AG08395 (cell line): ENCODE data around the gene AMPH.
"Not testable (repeated sequence)": the region's sequence is repeated elsewhere in the genome, so short reads cannot be mapped to it uniquely, and the experiment has no call there.

Source experiments
- DNase-seq: peaks from one replicate; pipeline ENCODE4 v3.0.0; 2012; ENCODE audit warnings: mixed read lengths, low spot score

The AMPH gene

DNA sequence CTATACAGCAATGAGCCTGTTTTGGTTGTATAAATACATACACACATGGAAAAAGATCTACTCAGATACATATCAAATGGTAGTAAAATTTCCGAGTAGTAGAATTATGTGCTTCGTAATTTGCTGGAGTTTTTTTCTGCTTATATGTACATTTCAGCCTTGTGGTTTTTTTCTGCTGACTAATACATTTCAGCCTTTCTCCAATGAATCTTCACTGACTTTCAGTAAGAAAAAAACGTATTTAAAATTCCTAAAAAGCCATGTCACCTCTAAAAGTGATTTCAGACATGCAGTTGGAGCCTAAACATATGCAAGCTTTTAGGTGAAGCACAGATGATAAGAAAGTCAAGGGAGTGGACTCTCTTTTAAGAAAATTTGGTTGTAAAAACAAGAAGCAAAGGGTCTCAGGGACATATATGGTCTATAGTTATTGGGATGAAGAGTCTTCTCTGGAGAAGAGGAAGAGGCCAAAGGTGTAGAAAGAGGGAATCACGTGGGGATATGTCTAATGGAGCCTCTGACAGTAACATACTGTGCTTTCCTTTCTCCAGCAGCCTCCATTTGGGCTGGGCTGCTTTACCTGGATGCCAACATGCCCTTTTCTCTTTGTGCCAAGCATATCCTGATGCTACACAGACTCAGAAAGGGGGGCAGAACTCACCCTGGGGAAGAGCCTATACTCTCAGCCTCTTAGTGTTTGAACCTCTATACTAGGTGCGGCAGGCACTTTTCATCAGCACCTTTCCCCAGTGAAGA, 2.4 kb downstream of the AMPH start:
- DNase-seq, result peak; percentile 35

DNA sequence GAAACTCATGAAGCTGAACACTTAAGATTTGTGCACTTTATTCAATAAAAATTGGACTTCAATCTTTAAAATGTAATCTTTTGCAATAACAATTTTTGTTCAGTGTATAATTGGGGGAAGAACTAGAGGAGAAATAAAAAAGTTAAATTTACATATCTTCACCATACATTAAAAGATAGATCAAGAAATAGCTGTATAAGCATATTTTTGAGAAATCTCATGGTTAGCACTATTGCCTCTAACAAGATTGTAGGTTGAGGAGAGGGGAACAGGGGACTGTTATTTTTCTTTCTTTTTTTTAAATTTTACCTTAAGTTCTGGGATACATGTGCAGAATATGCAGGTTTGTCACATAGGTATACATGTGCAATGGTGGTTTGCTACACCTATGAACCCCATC, 5.3 kb downstream of the AMPH start:
- DNase-seq, result no peak

DNA sequence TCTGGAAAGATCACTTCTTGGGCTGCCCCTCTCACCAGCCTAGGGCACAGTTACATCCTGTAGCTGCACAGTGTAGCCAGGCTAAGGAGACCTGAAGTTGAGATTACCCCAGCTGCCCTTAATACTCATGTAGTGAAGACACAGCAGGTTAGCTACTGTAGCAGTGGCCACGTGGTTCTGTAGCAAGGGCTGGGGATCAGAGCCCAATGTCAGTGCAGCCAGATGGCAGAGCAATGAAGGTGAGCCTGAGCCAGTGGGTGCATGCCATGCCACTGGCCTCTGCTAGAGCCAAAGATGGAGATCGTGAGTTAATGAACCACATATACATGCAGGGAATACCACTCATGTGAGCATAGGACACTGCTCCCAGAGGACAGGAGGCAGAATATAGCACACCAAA, 15.5 kb downstream of the AMPH start:
- DNase-seq, result no peak

DNA sequence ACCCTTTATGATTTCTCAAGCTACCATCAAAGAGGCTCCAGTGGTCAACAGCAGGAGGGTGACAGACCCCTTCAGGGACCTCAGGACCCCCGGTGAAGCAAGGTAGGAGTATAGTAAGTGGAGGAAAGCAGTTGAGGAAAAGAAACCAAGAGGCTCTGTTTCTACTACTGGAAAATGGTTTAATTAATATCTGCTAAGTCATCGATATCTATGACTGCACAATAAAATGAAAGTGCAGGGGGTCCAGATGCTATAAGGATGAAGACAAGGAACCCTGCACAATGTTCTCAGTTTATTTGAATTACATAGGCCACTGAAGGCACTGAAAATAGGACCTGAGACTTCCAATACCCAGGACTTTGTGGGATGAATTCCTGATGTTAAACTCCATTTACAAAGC, 23.7 kb downstream of the AMPH start:
- DNase-seq, result no peak

DNA sequence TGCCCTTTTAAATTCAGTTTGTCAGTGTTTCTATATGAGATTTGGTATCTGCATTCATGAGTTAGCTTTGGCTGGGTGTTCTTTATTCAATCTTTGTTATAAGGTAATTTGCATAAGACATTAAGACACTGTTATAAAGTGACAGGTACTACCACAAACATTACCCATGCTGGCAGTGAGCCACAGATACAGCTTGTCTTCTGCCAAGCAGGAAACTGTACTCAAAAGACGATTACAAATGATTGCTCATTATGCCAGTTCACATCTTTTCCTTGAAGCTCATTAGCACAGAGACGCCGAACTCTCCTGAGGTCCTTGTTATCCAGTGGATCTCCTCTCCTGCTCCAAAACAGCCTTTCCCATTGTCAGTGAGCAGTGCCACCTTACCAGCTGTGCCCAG, 30.4 kb downstream of the AMPH start:
- DNase-seq, result no peak

DNA sequence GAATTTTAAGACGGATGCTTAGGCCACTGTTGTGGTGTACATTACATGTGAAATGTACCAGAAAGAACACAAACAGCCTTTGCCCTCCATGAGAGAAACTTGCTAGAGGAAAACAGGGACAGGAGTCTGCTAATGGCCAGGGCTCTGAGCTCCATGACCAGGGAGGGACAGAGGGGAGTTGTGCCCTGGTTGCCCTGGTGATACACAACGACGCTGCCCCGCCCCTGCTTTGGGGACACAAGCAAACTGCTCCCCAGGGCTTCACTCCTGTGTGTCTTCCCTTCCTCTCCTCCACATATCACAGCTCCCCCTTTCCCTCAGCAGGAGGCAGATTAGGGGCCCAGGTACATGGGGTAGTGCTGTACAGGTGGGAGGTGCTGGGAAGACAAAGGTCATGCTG, 36.2 kb downstream of the AMPH start:
- DNase-seq, result no peak

DNA sequence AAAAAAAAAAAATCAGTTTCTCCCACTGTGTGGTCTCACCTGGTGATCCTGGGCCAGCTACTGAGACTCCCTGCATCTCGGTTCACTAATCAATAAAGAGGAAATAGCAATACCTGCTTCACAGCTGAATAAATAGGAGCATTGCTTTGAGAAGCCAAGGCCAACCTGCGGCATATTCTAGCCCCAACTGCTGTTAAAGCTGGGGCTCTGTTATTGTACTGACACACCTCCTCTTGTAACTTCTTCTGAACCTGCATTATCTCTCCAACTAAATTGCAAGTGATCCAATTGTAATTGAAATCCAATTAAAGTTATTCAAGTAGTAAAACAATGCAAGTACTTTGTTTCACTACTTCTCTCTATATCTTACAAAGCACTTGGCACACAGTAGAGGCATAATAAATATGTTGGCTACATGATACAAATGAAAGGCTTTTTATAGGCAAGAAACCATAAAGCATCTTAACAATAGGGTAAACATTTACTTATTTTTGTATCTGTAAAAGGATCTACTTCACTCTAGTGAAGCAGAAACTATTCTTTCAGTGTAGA, 38.4 kb downstream of the AMPH start:
- no peak for DNase-seq

DNA sequence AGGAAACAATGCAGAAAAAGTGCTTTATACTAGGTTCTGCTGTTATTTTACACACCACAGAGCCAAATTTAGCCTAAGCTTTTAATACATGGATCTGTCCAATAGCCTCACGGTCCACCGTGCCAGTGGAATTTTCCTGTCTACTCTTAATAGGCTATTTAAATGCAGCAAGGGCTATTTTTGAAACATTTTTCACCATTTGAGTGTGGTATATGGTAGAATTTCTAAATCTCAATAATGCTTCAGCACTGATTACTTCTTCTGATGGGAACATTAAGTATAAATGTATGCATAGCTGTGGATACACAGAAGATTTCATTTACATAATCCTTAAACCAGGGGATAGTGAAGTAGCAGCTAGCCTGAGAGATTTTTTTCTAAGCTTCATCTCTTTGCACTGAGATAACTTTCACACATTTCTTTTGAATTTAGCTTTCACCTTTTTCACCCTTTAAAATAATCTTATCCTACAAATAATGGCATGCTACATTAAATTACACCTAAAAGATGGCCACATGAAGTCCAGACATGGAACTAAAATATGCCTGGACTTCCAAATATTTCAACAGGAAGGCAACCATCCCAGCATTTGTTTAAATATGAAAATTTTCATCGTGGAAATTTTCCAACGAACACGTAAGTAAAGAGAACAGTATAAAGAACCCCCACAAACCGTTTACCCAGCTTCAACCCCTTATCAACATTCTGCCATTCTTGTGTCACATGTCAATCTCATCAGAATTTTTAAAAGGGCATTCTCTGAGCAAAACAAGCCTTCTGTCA, 45.4 kb downstream of the AMPH start:
- no peak for DNase-seq

DNA sequence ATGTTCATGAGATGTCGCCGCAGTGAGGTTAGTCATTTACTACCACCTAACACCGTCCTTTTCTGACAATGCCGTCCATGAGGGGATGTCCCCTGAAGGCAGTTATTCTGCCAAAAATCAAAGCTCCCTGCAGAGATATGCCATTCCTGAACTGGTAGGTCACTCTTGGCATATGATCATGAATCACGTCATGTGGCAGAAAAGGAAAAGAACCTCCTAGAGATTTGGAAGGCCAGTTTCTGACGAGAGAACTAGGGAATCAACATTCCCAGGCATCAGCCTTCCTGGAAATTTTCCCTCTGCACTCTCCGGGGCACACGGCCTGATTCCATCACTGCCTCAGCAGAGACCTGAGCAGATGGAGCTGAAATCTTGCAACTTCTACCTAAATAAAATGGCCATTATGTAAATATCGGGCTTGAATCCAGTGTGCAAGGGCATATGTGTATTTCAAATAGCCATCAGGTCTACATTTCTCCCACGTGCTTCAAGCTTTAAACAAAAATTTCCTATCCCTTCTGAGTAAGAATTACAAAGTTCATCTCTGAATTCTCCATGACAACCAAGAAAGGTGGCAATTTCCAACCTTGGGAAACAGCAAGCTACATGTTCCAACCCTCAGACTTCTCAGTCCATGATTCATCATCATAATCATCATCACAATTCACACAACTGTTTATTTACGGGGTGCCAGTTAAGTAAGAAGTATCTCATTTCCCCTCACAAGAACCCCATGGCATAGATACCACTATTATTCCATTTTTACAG, 46.5 kb downstream of the AMPH start:
- peak; percentile 91 for DNase-seq

DNA sequence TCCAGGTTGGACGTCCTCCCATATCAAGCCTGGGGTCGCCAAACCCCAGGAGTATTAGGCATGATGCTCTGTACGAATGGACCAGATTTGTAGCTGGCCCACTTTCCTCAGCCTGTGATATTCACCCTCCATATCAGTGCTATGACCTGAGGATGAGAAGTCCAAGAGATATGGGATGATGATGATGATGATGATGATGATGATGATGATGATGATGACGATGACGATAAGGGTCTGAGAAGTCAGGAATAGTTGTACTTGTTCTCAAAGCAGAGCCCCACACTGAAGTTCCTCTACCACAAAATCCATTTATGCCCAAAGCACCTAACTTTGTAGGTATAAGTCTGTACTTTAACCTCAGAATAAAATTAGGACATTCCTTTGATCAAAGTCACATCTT, 50.7 kb downstream of the AMPH start:
- DNase-seq, result no peak

DNA sequence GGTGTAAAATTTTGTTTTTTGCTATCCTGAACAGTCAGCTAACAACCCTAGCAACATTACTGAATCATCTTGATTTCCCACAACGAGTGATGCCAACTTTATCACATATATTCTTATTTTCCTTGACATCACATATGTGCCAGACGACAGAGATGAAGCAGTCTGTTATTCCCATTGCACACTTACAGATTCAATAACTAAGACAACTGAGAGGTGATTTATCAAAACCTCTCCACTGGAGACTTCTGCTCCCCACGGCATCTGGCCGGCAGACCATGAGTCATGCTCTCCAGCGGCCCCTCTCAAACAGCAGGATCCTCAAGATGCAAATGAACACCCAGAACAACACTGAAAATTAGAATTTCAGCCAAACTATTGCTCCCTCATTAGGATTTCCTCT, 57.1 kb downstream of the AMPH start:
- peak; percentile 28 for DNase-seq

DNA sequence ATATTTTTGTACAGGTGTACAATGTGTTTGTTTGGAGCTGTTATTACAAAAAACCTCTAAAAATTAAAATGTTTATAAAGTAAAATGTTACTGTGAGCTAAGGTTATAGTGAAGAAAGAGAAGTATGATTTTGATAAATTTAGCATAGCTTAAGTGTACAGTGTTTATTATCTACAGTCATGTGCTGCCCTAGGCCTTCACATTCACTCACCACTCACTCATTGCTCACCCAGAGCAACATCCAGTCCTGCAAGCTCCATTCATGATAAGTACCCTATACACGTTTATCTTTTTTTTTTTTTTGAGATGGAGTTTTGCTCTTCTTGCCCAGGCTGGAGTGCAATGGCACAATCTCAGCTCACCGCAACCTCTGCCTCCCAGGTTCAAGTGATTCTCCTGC, 59.6 kb downstream of the AMPH start:
- not testable (repeated sequence) for DNase-seq

DNA sequence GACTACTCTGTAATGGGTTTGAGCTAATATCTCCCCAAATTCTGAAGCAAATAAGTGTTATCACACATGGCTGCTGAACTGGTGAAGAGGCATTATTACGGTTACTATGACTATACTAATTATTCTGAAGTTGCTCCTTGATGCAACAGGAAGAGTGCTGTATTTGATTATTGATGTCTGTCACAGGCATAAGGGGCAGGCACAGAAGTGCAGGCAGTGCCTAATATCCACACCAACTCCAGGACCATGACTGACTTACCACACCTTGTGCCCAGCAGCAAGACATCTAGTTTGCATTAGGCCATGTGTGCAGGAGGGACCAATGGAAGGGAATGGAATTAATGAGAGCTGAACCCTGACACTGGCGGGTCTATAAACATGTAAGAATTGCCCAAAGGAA, 62.7 kb downstream of the AMPH start:
- DNase-seq, result no peak

DNA sequence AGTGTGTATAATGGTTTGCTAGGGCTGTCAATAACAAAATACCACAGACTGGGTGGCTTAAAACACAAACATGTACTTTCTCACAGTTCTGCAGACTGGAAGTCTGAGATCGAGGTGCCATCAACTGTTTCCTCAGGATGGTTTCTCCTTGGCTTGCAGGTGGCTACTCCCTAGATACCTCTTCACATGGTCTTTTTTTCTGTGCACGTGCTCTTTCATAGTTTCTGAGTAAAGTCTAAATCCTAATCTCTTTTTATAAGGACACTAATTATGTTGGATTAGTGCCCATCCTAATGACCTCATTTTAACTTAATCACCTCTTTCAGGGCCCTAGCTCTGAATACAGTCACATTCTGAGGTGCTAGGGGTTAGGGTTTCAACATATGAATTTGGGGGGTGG, 65.9 kb downstream of the AMPH start:
- DNase-seq, result no peak

DNA sequence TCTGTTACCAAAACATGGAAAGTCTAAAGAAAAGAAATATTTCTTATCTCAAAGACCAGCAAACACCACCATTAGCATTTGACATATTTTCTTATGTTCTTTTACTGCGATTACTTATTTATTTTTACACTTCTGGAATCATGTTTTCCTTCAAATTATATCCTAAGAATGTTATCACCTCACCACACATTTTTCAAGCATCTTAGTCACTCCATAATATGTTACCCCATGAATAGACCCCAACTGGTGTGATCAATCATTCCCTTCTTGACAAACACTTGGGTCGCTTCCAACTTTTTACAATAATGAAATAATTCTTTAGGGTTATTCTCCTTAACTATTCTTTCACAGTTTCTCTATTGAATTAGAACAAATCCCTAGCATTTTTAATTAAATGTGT, 67.4 kb downstream of the AMPH start:
- no peak for DNase-seq

DNA sequence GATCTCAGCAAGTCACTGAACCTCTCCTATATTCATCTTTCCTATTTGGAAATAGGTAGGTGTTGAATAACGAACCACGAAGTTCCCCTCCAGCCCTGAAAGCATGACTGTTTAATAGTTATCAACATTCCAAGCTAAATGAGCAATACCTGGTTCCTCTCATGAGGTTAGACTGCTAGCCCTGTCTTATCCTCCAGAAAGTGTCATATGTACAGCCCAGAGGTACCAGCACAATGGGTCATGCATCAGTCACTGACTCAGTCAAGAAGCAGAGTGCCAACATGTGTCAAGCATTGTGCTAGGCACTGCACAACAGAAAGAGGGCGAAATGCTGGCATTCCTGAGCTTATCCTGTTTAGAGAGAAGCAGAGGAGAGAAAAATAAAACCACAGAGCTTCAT, 70.0 kb downstream of the AMPH start:
- peak; percentile 34 for DNase-seq

DNA sequence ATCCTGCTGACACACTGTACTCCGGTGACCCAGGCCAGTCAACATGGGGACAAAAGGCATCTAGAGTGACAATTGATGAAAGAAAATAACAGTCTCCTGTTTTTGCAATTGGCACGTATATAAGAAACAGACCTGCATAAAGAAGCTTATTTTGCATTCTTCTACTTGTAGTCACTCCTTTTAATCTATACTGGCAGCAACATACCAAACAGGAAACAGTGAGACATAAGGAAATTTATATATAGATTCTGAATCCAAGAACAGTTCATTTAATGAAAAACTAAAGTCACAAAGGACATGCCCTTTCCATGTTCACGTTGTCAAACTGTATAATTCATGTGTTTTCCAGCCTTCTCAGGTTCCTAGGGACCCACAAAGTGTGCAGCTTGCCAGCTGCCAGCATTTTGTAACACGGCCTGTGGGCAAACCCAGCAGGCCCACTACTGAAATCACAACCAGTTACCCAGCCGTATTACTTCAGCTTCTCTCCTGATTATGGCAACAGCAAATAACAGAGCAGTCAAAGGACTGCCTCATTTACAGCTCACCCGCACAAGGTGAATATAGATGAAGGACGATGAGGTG, 72.3 kb downstream of the AMPH start:
- DNase-seq, result no peak

DNA sequence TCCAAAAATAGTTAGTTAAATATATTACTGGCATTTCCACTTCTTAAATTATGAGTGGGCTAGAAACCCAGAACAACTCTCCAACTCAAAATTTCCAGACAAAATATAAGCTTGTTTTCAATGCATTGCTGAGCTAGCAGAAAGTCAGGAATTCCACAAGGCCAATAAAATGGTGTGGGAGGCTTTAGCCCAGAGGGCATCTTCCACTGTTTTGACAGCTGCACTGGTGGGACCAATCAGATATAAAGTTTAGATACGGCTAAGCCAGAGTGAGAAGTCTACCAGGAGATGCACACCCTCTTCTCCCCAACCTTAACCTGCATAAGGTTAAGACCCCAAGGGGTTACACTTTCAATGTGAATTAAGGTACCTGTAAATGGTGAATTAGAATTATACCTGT, 76.6 kb downstream of the AMPH start:
- no peak for DNase-seq

DNA sequence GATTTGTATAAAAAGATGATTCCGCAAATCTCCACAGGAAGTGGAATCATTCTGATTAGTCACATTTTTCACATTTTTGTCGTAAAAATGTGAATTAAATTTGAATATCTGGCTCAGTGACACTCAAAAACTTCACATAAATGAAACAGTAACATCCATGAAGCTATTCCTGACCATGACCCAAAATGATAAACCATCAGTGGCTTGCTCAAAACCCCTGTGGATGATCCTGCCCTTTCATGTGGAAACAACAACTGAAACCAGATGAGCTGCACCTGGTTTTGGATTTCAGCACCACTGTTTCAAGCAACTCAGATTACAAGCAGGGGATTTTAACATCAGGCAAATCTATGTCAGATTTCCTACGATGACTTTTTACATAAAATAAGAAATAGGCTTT, 80.3 kb downstream of the AMPH start:
- DNase-seq, result no peak

DNA sequence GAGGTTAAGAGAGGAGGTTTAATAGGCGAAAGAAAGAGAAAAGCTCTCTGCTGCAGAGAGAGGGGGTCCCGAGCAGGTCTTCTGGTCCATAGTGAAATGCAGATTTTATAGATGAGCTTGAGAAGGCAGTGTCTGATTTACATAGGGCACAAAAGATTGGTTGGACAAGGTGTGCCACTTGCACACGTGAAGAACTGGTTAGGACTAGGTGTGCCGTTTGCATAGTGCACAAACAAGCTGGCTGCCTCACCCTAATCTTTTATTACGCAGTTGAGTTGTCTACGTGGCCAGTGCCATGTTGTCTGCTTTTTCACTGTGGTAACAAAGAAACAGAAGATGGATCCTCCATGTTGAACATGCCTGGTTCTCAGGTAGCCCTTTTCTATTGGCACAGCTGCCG, 82.6 kb downstream of the AMPH start:
- DNase-seq, result no peak

DNA sequence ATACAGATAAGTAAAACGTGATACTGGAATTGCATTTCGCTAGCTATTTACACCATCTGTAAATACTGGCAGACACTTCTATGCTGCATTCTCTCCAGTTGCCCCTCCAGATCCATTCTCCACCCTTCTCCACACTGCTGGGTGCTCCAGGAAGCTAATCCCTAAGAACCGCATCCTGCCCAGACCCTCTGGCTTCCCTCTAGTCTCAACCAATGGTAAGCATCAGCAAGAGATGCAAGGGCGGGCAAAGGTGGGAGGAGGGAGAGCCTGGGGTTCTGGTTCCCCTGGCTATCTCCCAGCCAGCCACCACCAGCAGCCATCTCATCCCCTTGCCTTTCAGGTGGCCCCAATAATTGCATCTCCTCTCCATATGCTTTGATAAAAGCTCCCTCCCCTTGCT, 84.4 kb downstream of the AMPH start:
- DNase-seq, result no peak

DNA sequence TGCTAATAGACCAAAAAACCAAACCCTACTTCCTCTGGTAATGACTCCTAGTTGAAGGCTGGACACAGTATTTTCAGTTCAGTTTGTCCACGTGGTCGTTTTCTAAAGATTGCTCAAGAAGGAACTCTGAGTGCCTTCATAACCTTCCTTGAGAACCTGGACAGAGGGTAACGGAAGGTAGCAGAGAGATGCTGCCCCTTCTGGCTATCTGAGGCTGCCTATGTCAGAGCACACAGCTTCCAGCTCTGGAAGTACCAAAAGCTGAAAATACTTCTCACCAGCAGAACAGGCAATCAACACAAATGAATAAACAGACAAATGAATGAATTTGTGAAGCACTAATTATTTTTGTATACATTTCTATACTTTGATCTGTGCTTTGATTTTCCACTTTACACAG, 85.2 kb downstream of the AMPH start:
- no peak for DNase-seq
